ENCODE measurements around the gene CLMN.

- TF ChIP-seq, protein P1, sequence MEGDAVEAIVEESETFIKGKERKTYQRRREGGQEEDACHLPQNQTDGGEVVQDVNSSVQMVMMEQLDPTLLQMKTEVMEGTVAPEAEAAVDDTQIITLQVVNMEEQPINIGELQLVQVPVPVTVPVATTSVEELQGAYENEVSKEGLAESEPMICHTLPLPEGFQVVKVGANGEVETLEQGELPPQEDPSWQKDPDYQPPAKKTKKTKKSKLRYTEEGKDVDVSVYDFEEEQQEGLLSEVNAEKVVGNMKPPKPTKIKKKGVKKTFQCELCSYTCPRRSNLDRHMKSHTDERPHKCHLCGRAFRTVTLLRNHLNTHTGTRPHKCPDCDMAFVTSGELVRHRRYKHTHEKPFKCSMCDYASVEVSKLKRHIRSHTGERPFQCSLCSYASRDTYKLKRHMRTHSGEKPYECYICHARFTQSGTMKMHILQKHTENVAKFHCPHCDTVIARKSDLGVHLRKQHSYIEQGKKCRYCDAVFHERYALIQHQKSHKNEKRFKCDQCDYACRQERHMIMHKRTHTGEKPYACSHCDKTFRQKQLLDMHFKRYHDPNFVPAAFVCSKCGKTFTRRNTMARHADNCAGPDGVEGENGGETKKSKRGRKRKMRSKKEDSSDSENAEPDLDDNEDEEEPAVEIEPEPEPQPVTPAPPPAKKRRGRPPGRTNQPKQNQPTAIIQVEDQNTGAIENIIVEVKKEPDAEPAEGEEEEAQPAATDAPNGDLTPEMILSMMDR (IDR thresholded peaks at IDR 0.05): no peak
- no peak for TF ChIP-seq POLR2A (IDR thresholded peaks at IDR 0.05)
These were observed 55.3 kb downstream of the CLMN start for GRCh38 chr14:95264271-95264973.

Data from gastroesophageal sphincter (tissue), 3 donors.